ENCODE measurements around the gene SMARCC1. TPM values are rescaled to one million over a fixed set of nuclear protein-coding genes. Genes with fewer than 3 reads are reported as not detected.

The SMARCC1 gene
- total RNA-seq, 1 donor from 2014 or later, result 146 TPM

GRCh38 chr3:47612879-47613278 lies 168.8 kb downstream of the SMARCC1 start:
- H3K9me3 ChIP-seq (ENCODE audit: insufficient read depth, low read depth, low read length), result no peaks in the 10 kb centered on the region
- H3K4me2 ChIP-seq (ENCODE audit: low read length), result no peak overlapping the region
- peaks cover 22% of the 10 kb centered on the region for H3K36me3 ChIP-seq (ENCODE audit: insufficient read depth, low read length)
- no peak overlapping the region for H3K4me3 Mint-ChIP-seq (ENCODE audit: unreplicated experiment)
- H3K36me3 Mint-ChIP-seq (ENCODE audit: low read depth, unreplicated experiment), result peaks cover 24% of the 10 kb centered on the region
- H3K4me3 ChIP-seq (ENCODE audit: insufficient read depth, low read depth, low read length), result no peak overlapping the region
- peak; percentile 29 for DNase-seq (ENCODE audit: low read depth)
- no peak for TF ChIP-seq CTCF (IDR thresholded peaks at IDR 0.05; ENCODE audit: insufficient read depth, low read depth, low read length)
- no peak for TF ChIP-seq EZH2 (IDR thresholded peaks at IDR 0.05; ENCODE audit: insufficient read depth, low read length)
- no peaks in the 10 kb centered on the region for H3K79me2 ChIP-seq (ENCODE audit: insufficient read depth, low read length)
- peak overlapping the region; percentile 49 for H3K27ac ChIP-seq (ENCODE audit: low read depth, low read length)
- H3K27me3 Mint-ChIP-seq (ENCODE audit: low read depth, unreplicated experiment), result no peaks in the 10 kb centered on the region
- H3K4me1 Mint-ChIP-seq (ENCODE audit: low read depth, unreplicated experiment), result peaks cover 29% of the 10 kb centered on the region
- peak overlapping the region; percentile 48 for H3K27ac Mint-ChIP-seq (ENCODE audit: unreplicated experiment)
- peaks cover 16% of the 10 kb centered on the region for H4K20me1 ChIP-seq (ENCODE audit: insufficient read depth, low read length)
- H2AFZ ChIP-seq (ENCODE audit: low read depth, low read length), result no peak overlapping the region
- no peaks in the 10 kb centered on the region for H3K9me3 Mint-ChIP-seq (ENCODE audit: unreplicated experiment)
- no peaks in the 10 kb centered on the region for H3K27me3 ChIP-seq (ENCODE audit: insufficient read depth, low read length)
- H3K9ac ChIP-seq (ENCODE audit: low read length), result no peak overlapping the region
- no peak for FAIRE-seq
- H3K4me1 ChIP-seq (ENCODE audit: insufficient read depth, low read length), result peaks cover 48% of the 10 kb centered on the region

- Histone ChIP-seq H3K4me2 (ENCODE audit: low read length) (peak overlapping the region; percentile 67), H4K20me1 (ENCODE audit: insufficient read depth, low read length) (peaks cover 16% of the 10 kb centered on the region), H2AFZ (ENCODE audit: low read depth, low read length) (no peak overlapping the region), H3K9ac (ENCODE audit: low read length) (no peak overlapping the region), H3K36me3 (ENCODE audit: insufficient read depth, low read length) (peaks cover 23% of the 10 kb centered on the region), H3K4me1 (ENCODE audit: insufficient read depth, low read length) (peaks cover 41% of the 10 kb centered on the region), H3K9me3 (ENCODE audit: insufficient read depth, low read depth, low read length) (no peaks in the 10 kb centered on the region), H3K27ac (ENCODE audit: low read depth, low read length) (peak overlapping the region; percentile 49), H3K4me3 (ENCODE audit: insufficient read depth, low read depth, low read length) (no peak overlapping the region), H3K27me3 (ENCODE audit: insufficient read depth, low read length) (no peaks in the 10 kb centered on the region), H3K79me2 (ENCODE audit: insufficient read depth, low read length) (no peaks in the 10 kb centered on the region)
- H3K27ac Mint-ChIP-seq (ENCODE audit: unreplicated experiment), result peak overlapping the region; percentile 63
- TF ChIP-seq EZH2 (IDR thresholded peaks at IDR 0.05; ENCODE audit: insufficient read depth, low read length), result no peak
- no peak for TF ChIP-seq CTCF (IDR thresholded peaks at IDR 0.05; ENCODE audit: insufficient read depth, low read depth, low read length)
- DNase-seq (ENCODE audit: low read depth) (peak; percentile 94), FAIRE-seq (peak; percentile 86)
- H3K4me3 Mint-ChIP-seq (ENCODE audit: unreplicated experiment), result peak overlapping the region; percentile 52
- H3K9me3 Mint-ChIP-seq (ENCODE audit: unreplicated experiment), result no peaks in the 10 kb centered on the region
- peaks cover 26% of the 10 kb centered on the region for H3K4me1 Mint-ChIP-seq (ENCODE audit: low read depth, unreplicated experiment)
- H3K36me3 Mint-ChIP-seq (ENCODE audit: low read depth, unreplicated experiment), result peaks cover 21% of the 10 kb centered on the region
- H3K27me3 Mint-ChIP-seq (ENCODE audit: low read depth, unreplicated experiment), result no peaks in the 10 kb centered on the region
Measured at GRCh38 chr3:47612178-47612577, 169.5 kb downstream of the SMARCC1 start.

- H3K9me3 Mint-ChIP-seq (ENCODE audit: unreplicated experiment), result no peaks in the 10 kb centered on the region
- Histone ChIP-seq H3K36me3 (ENCODE audit: insufficient read depth, low read length) (peaks cover 26% of the 10 kb centered on the region), H3K4me3 (ENCODE audit: insufficient read depth, low read depth, low read length) (no peak overlapping the region), H3K9me3 (ENCODE audit: insufficient read depth, low read depth, low read length) (no peaks in the 10 kb centered on the region), H4K20me1 (ENCODE audit: insufficient read depth, low read length) (peaks cover 18% of the 10 kb centered on the region), H3K9ac (ENCODE audit: low read length) (no peak overlapping the region), H2AFZ (ENCODE audit: low read depth, low read length) (no peak overlapping the region), H3K27me3 (ENCODE audit: insufficient read depth, low read length) (no peaks in the 10 kb centered on the region), H3K79me2 (ENCODE audit: insufficient read depth, low read length) (no peaks in the 10 kb centered on the region), H3K4me2 (ENCODE audit: low read length) (peak overlapping the region; percentile 67), H3K27ac (ENCODE audit: low read depth, low read length) (peak overlapping the region; percentile 39), H3K4me1 (ENCODE audit: insufficient read depth, low read length) (peaks cover 40% of the 10 kb centered on the region)
- H3K27ac Mint-ChIP-seq (ENCODE audit: unreplicated experiment), result peak overlapping the region; percentile 63
- no peaks in the 10 kb centered on the region for H3K27me3 Mint-ChIP-seq (ENCODE audit: low read depth, unreplicated experiment)
- peak overlapping the region; percentile 36 for H3K4me3 Mint-ChIP-seq (ENCODE audit: unreplicated experiment)
- peaks cover 21% of the 10 kb centered on the region for H3K36me3 Mint-ChIP-seq (ENCODE audit: low read depth, unreplicated experiment)
- FAIRE-seq (no peak), DNase-seq (ENCODE audit: low read depth) (no peak)
- TF ChIP-seq CTCF (IDR thresholded peaks at IDR 0.05; ENCODE audit: insufficient read depth, low read depth, low read length) (no peak), EZH2 (IDR thresholded peaks at IDR 0.05; ENCODE audit: insufficient read depth, low read length) (no peak)
- H3K4me1 Mint-ChIP-seq (ENCODE audit: low read depth, unreplicated experiment), result peaks cover 26% of the 10 kb centered on the region
Measured at GRCh38 chr3:47611576-47611975, 170.1 kb downstream of the SMARCC1 start.
